ENCODE measurements around the gene PHLPP1.

The PHLPP1 gene

DNA sequence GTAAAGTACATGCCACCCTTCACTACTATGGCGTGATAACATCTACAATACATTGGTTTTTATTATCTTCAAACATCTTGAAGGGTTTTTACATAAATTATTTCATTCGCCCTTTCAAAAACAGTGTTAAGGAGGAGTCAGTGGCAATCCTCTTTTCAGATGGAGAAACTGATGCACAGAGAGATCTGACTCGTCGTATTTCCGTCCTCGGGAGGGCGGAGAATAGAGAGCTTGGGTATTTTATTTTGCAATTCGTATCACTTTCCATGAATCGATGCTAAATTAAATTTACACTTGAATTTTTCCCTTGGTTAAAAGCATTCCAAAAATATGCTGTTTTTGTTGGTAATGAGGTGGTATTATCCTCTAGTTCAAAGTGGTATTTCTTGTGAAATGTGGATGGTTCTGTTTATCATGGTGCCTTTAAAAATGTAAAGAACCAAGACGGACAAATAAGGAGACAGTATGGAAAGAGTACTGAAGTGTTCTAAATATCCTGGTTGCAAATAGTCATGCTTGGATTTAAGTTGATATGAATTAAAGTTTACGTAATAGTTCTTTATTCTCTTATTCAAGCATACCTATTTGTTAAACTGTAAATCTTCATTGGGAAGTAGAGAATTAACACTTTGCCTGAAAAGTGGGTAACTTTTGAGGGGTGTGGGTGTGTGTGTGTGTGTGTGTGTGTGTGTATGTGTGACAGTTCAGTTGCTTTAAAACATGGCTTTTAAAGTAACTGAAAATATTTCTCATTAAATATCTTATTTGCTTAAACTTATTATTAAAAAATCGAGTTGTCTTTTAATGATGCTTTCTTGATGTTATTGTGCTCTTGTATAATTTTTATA is 5.6 kb downstream of the PHLPP1 start:
- Histone ChIP-seq H3K36me3 (replicated peaks; ENCODE audit: insufficient read depth, low read length) (no peaks in the 10 kb centered on the region), H3K4me1 (ENCODE audit: low read length) (peaks cover 7% of the 10 kb centered on the region; the same call in 1 of the 2 replicates), H2AFZ (ENCODE audit: low read length) (no peak overlapping the region), H3K4me2 (ENCODE audit: low read depth, low read length) (no peak overlapping the region), H3F3A (ENCODE audit: insufficient read depth, low read length) (peaks cover 11% of the 10 kb centered on the region), H3K9ac (ENCODE audit: low read length) (no peak overlapping the region), H3K27me3 (replicated peaks; ENCODE audit: insufficient read depth, low read length) (no peaks in the 10 kb centered on the region), H3K9me2 (replicated peaks; ENCODE audit: insufficient read depth, low read length) (no peaks in the 10 kb centered on the region), H3K4me3 (ENCODE audit: low read length) (no peak overlapping the region), H3K9me3 (replicated peaks; ENCODE audit: insufficient read depth, low read length) (no peaks in the 10 kb centered on the region), H3K27ac (ENCODE audit: low read length) (no peak overlapping the region), H4K20me1 (ENCODE audit: insufficient read depth, low read length) (no peaks in the 10 kb centered on the region), H3K79me2 (ENCODE audit: low read length) (peaks cover 51% of the 10 kb centered on the region)
- no peak for DNase-seq
- TF ChIP-seq EZH2 (optimal IDR thresholded peaks at IDR 0.05; ENCODE audit: low read depth, low read length) (no peak), EZH2phosphoT487 (IDR thresholded peaks at IDR 0.05; ENCODE audit: low read length) (no peak)
- TF ChIP-seq, protein P1, sequence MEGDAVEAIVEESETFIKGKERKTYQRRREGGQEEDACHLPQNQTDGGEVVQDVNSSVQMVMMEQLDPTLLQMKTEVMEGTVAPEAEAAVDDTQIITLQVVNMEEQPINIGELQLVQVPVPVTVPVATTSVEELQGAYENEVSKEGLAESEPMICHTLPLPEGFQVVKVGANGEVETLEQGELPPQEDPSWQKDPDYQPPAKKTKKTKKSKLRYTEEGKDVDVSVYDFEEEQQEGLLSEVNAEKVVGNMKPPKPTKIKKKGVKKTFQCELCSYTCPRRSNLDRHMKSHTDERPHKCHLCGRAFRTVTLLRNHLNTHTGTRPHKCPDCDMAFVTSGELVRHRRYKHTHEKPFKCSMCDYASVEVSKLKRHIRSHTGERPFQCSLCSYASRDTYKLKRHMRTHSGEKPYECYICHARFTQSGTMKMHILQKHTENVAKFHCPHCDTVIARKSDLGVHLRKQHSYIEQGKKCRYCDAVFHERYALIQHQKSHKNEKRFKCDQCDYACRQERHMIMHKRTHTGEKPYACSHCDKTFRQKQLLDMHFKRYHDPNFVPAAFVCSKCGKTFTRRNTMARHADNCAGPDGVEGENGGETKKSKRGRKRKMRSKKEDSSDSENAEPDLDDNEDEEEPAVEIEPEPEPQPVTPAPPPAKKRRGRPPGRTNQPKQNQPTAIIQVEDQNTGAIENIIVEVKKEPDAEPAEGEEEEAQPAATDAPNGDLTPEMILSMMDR (IDR thresholded peaks at IDR 0.05; ENCODE audit: low read length): no peak

DNA sequence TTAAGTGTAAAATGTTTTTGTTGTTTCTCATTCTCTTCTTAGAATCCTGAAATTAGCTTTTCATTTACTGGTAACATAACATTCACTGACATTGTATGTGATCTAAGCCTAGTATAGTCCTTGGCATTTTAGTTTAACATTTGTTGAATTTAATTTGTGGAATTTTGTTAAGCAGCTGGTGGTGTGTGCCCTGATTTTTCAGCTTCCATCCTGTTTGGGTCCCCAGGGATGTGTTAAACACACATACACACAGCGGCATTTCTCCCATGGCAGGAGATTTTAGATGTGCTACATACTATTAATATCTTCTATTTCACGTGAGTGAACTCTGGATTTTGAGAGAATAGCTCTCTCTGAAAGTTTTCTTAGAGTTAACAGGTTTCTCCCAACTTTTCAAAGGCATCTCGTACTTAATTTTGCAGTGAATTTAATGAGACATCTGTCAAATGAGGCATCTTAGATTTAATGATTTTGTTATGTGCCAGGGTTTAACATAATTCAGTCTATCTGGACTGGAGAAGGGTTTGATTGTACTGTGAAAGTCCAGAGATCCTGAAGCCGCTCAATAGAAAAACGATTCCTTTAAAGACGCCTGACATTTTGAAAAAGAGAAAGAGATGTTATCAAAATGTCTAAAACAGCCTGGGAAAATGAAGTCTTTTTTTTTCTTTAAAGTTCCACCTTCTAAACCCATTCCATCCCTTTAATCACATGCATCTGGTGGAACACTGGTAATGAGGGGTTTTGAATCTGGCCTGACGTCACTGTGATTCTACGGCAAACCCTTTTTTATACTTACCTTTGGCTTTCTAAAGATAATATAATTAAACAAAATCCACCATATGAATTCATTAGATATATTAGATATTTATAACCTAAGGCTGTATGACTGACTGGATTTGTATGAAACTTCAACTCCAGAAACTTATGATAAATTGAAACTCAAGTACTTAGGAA is 6.8 kb downstream of the PHLPP1 start:
- H3K36me3 ChIP-seq (replicated peaks; ENCODE audit: insufficient read depth, low read length): no peaks in the 10 kb centered on the region
- no peaks in the 10 kb centered on the region for H4K20me1 ChIP-seq (ENCODE audit: insufficient read depth, low read length)
- H3K4me2 ChIP-seq (ENCODE audit: low read depth, low read length): no peak overlapping the region
- H3K9ac ChIP-seq (ENCODE audit: low read length): no peak overlapping the region
- H2AFZ ChIP-seq (ENCODE audit: low read length): no peak overlapping the region
- TF ChIP-seq, protein P1 (IDR thresholded peaks at IDR 0.05; ENCODE audit: low read length): no peak
- DNase-seq: no peak
- no peak overlapping the region for H3K4me3 ChIP-seq (ENCODE audit: low read length)
- no peaks in the 10 kb centered on the region for H3K9me3 ChIP-seq (replicated peaks; ENCODE audit: insufficient read depth, low read length)
- peaks cover 51% of the 10 kb centered on the region for H3K79me2 ChIP-seq (ENCODE audit: low read length)
- H3K27me3 ChIP-seq (replicated peaks; ENCODE audit: insufficient read depth, low read length): no peaks in the 10 kb centered on the region
- H3K4me1 ChIP-seq (ENCODE audit: low read length): peaks cover 7% of the 10 kb centered on the region; the same call in 1 of the 2 replicates
- no peak overlapping the region for H3K27ac ChIP-seq (ENCODE audit: low read length)
- H3K9me2 ChIP-seq (replicated peaks; ENCODE audit: insufficient read depth, low read length): no peaks in the 10 kb centered on the region
- peaks cover 9% of the 10 kb centered on the region for H3F3A ChIP-seq (ENCODE audit: insufficient read depth, low read length)

DNA sequence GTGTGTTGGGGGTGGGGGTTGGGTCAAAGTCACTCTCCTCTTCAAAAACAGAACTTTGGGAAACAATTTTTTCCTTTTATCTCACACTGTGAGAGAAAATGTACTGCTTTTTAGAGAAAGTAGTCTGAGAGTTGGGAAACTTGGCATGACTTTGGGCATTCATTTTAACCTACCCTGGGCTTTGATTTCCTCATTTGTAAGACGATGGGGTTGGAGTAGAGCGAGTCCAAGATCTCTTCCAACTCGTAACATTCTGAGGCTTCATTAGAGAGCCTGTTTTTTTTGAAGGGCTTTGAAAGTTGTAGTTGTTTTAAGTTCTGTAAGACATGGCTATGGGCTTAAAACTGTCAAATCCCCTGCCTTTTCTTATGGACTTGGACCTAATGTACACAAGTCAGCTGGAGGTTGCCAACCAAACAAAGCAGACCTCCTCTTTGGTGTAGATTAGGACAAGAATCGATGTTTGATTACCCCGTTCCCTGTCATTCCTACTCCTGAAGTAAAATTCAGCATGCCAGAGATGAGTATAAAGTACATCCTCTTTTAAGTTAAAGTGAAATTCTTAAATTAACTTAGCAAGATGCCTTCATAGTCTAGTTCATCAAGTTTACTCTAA is 8.4 kb downstream of the PHLPP1 start:
- Histone ChIP-seq H4K20me1 (ENCODE audit: insufficient read depth, low read length) (no peaks in the 10 kb centered on the region), H3K4me2 (ENCODE audit: low read depth, low read length) (no peak overlapping the region), H3K9me3 (replicated peaks; ENCODE audit: insufficient read depth, low read length) (no peaks in the 10 kb centered on the region), H3K4me1 (ENCODE audit: low read length) (no peaks in the 10 kb centered on the region; the same call in 1 of the 2 replicates), H2AFZ (ENCODE audit: low read length) (no peak overlapping the region), H3K9ac (ENCODE audit: low read length) (no peak overlapping the region), H3K9me2 (replicated peaks; ENCODE audit: insufficient read depth, low read length) (no peaks in the 10 kb centered on the region), H3K79me2 (ENCODE audit: low read length) (peaks cover 41% of the 10 kb centered on the region), H3K27ac (ENCODE audit: low read length) (no peak overlapping the region), H3K4me3 (ENCODE audit: low read length) (no peak overlapping the region), H3K36me3 (replicated peaks; ENCODE audit: insufficient read depth, low read length) (no peaks in the 10 kb centered on the region), H3F3A (ENCODE audit: insufficient read depth, low read length) (no peaks in the 10 kb centered on the region), H3K27me3 (replicated peaks; ENCODE audit: insufficient read depth, low read length) (no peaks in the 10 kb centered on the region)
- DNase-seq: no peak
- TF ChIP-seq EZH2phosphoT487 (IDR thresholded peaks at IDR 0.05; ENCODE audit: low read length): no peak
- TF ChIP-seq, protein P1 (IDR thresholded peaks at IDR 0.05; ENCODE audit: low read length): no peak
- TF ChIP-seq EZH2 (optimal IDR thresholded peaks at IDR 0.05; ENCODE audit: low read depth, low read length): no peak
